ENCODE results near the gene ERMARD.

DNA sequence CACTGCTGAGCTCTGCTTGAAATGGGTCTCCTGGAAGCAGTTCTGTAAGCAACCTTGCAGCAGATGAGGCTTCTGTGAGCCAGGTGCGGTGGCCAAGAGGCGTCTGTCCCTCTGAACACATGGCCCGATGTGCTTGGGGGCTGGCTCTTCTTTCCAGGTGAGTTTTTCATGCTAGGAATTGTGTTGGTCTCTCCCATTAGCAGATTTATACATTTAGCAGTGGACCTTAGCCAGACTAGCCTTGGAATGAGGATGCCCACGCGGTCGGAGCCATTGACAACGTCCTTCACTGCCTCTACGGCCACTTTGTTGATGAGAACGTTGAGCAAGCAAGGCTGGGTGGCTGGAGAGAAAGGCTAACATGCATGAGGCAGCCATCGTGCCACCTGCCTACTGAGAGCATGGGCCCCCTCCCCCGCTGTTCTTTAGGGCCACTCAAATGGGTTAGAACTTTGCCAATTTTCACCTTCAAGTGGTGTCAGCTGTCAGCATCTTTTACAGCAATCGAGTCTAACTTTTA lies 33.5 kb downstream of the ERMARD start:
- TF ChIP-seq EZH2phosphoT487 (IDR thresholded peaks at IDR 0.05; ENCODE audit: insufficient read depth, low read depth) (no peak), EZH2 (IDR thresholded peaks at IDR 0.05; ENCODE audit: insufficient read depth, poor library complexity, severe bottlenecking) (no peak)
